Activated naive CD4-positive, alpha-beta T cell treated with anti-CD3 and anti-CD28 coated beads for 36 hours (primary cell): ENCODE data around the gene GNAS. TPM values are rescaled to one million over a fixed set of nuclear protein-coding genes. Genes with fewer than 3 reads are reported as not detected.
A peak's percentile ranks its signal among the peaks of the same experiment; 100 is the strongest.

ENCODE experiments used
- CTCF ChIA-PET: fragments of 350-600 bp; sonication (Branson Sonifier 250); formaldehyde crosslinking; loops from one replicate; lab custom pipeline; 2021; ENCODE audit warnings: antibody characterized with exemption; lab: Charles Lee
- DNase-seq: peaks from one replicate; pipeline ENCODE4 v3.0.0-alpha.2; 2020
- H3K27ac Mint-ChIP-seq: one replicate; pipeline ENCODE4 v1.8.0; 2021; ENCODE audit warnings: mild to moderate bottlenecking, mixed read lengths
- H3K27me3 Mint-ChIP-seq: one replicate; pipeline ENCODE4 v1.8.0; 2021; ENCODE audit warnings: low read depth, mixed read lengths
- H3K36me3 Mint-ChIP-seq: one replicate; pipeline ENCODE4 v1.8.0; 2021; ENCODE audit warnings: low read depth, mixed read lengths
- H3K4me1 Mint-ChIP-seq: one replicate; pipeline ENCODE4 v1.8.0; 2021; ENCODE audit warnings: low read depth, mixed read lengths
- H3K4me3 Mint-ChIP-seq: one replicate; pipeline ENCODE4 v1.8.0; 2021; ENCODE audit warnings: mild to moderate bottlenecking, moderate library complexity, mixed read lengths
- H3K9me3 Mint-ChIP-seq: one replicate; pipeline ENCODE4 v1.8.0; 2021; ENCODE audit warnings: mixed read lengths
- intact Hi-C: fragments of 100-400 bp; cut with micrococcal nuclease; formaldehyde crosslinking; loops from one replicate; pipeline ENCODE4 v1.15.1; 2023
- total RNA-seq, 2 experiments: library from RNA; stranded (reverse); gene quantifications; one replicate each; pipeline ENCODE4 v1.2.3, GENCODE V29; 2021

Gene GNAS
- total RNA-seq, 2 experiments from 2014 or later: 770 to 802 TPM

- Mint-ChIP-seq H3K4me3 (no peak overlapping the region), H3K36me3 (no peaks in the 10 kb centered on the region), H3K4me1 (peaks cover 26% of the 10 kb centered on the region), H3K27me3 (no peaks in the 10 kb centered on the region), H3K27ac (peak overlapping the region; percentile 15), H3K9me3 (no peaks in the 10 kb centered on the region)
- intact Hi-C loops: no loop called here
- no peak for DNase-seq
- CTCF ChIA-PET: interaction anchor here (0.7 to 1.6 kb wide), 4 partner anchors 9 to 657 kb away, joined by 3 to 4 read pairs (median 3); no protein-coding TSS in a partner anchor
Measured at GRCh38 chr20:58877050-58877975, 24.8 kb downstream of the GNAS start.

DNA sequence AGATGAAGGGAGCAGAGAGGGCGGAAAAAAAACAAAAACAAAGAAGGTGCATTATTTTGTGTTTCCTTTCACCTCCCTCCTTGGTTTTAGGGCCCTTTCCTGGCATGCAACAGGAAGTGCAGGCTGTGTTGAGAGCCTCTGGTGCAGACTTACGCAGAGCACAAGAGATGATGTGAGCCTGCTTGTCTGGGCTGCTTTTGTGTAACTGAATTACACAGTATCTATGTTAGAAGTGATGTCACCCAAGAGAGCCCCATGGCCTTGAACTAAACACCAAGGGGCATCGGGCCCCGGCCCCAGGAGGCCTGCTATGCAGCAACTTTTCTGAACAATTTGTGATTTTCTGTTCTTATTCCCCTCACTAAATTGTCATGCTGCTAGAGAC, 25.5 kb downstream of the GNAS start:
- peak overlapping the region; percentile 61 for H3K27ac Mint-ChIP-seq
- H3K9me3 Mint-ChIP-seq: no peaks in the 10 kb centered on the region
- H3K27me3 Mint-ChIP-seq: no peaks in the 10 kb centered on the region
- H3K4me1 Mint-ChIP-seq: peaks cover 26% of the 10 kb centered on the region
- DNase-seq: peak; percentile 69
- no peaks in the 10 kb centered on the region for H3K36me3 Mint-ChIP-seq
- no peak overlapping the region for H3K4me3 Mint-ChIP-seq
- intact Hi-C loops: no loop called here
- CTCF ChIA-PET: no interaction called here

DNA sequence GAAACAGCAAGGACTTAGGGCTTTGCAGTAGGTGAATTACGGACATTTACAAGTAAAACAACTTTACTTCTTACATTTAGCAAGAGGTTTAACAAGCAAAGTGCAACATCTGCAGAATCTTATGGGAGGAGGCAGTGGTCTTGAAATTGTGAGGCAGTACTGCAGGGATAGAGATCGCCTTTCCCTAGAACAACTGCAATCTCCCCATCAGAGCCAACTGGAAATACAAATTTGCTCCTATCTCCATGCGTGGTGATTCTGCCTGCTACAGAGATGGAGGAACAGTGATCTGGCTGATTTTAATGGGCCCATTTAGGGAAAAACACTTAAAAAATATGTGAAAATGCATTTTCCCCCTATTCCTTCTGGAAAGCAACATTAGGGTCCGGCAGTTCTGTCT, 25.9 kb downstream of the GNAS start:
- intact Hi-C loops: no loop called here
- H3K27ac Mint-ChIP-seq: peak overlapping the region; percentile 61

DNA sequence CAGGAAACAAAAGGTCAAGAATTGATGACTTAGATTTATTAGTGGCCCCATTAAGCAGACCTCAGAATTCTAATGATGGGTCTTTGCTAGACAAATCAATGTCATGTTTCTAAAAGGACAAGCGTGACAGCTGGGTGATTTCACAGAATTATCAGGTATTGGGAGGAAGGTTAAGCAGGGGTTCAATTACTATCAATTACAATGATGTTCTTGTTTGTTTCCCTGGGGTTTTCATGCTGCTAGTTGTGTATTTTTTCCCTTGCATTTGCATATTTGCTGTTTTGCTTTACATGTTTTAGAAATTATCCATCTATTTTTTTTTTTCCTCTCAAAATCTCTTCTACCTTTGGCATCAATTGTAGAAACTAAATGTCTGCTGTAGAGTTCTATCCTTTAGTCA, 27.9 kb downstream of the GNAS start:
- peaks cover 28% of the 10 kb centered on the region for H3K4me1 Mint-ChIP-seq
- no peak overlapping the region for H3K4me3 Mint-ChIP-seq
- H3K27ac Mint-ChIP-seq: no peak overlapping the region
- H3K27me3 Mint-ChIP-seq: no peaks in the 10 kb centered on the region
- CTCF ChIA-PET: interaction anchor here (0.7 kb wide), 1 partner anchor 105 kb away, joined by 4 read pairs; no protein-coding TSS in a partner anchor
- H3K9me3 Mint-ChIP-seq: no peaks in the 10 kb centered on the region
- intact Hi-C loops: no loop called here
- no peak for DNase-seq
- H3K36me3 Mint-ChIP-seq: no peaks in the 10 kb centered on the region

More for the DNA sequence above, 25.9 kb downstream of the GNAS start:
- Mint-ChIP-seq H3K9me3 (no peaks in the 10 kb centered on the region), H3K4me1 (peaks cover 26% of the 10 kb centered on the region), H3K4me3 (no peak overlapping the region), H3K27me3 (no peaks in the 10 kb centered on the region), H3K36me3 (no peaks in the 10 kb centered on the region)
- DNase-seq: no peak
- CTCF ChIA-PET: interaction anchor here (0.9 to 1.7 kb wide), 3 partner anchors 9 to 11 kb away, joined by 3 to 7 read pairs (median 4); no protein-coding TSS in a partner anchor

GRCh38 chr20:58880994-58881752, 28.7 kb downstream of the GNAS start:
- Mint-ChIP-seq H3K36me3 (no peaks in the 10 kb centered on the region), H3K9me3 (no peaks in the 10 kb centered on the region), H3K27ac (no peak overlapping the region), H3K4me1 (peaks cover 32% of the 10 kb centered on the region), H3K4me3 (no peak overlapping the region), H3K27me3 (no peaks in the 10 kb centered on the region)
- CTCF ChIA-PET: no interaction called here
- intact Hi-C loops: no loop called here
- peak; percentile 42 for DNase-seq

- Mint-ChIP-seq H3K36me3 (no peaks in the 10 kb centered on the region), H3K27me3 (no peaks in the 10 kb centered on the region), H3K4me1 (peaks cover 36% of the 10 kb centered on the region), H3K4me3 (no peak overlapping the region), H3K27ac (no peak overlapping the region), H3K9me3 (no peaks in the 10 kb centered on the region)
- CTCF ChIA-PET: interaction anchor here (1.8 kb wide), 1 partner anchor 325 kb away, joined by 5 read pairs; no protein-coding TSS in a partner anchor
- DNase-seq: no peak
- intact Hi-C loops: no loop called here
Measured at GRCh38 chr20:58882704-58883089, 30.2 kb downstream of the GNAS start.

GRCh38 chr20:58883241-58883691, 30.8 kb downstream of the GNAS start:
- Mint-ChIP-seq H3K9me3 (no peaks in the 10 kb centered on the region), H3K4me1 (peaks cover 35% of the 10 kb centered on the region), H3K36me3 (peaks cover 1% of the 10 kb centered on the region), H3K27ac (no peak overlapping the region), H3K4me3 (no peak overlapping the region), H3K27me3 (no peaks in the 10 kb centered on the region)
- DNase-seq: no peak
- CTCF ChIA-PET: interaction anchor here (1.5 to 1.8 kb wide), 2 partner anchors 30 to 325 kb away, joined by 5 read pairs; partner anchors contain the start of gene GNAS
- intact Hi-C loops: no loop called here

DNA sequence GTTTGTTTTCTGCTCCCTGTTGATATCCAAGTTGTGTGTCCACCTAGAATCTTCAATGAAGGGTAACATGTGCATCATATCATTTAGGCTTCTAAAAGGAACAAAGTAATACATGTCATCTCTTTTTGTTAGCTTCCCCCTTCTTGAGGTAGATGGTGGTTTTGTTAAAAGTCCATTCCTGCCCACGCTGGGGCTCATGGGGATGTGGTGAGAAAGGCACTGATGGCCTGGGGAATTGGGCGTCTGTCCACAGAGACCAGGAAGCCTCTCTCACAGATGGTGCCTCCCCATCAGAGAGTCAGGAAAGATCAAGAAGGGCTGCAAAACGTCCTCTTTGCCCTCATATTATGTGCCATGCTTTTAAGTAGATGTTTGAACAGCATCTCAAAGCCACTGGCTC, 32.5 kb downstream of the GNAS start:
- CTCF ChIA-PET: no interaction called here
- intact Hi-C loops: no loop called here
- Mint-ChIP-seq H3K27me3 (no peaks in the 10 kb centered on the region), H3K4me1 (peaks cover 23% of the 10 kb centered on the region), H3K4me3 (no peak overlapping the region), H3K9me3 (no peaks in the 10 kb centered on the region), H3K36me3 (peaks cover 1% of the 10 kb centered on the region), H3K27ac (no peak overlapping the region)
- no peak for DNase-seq

DNA sequence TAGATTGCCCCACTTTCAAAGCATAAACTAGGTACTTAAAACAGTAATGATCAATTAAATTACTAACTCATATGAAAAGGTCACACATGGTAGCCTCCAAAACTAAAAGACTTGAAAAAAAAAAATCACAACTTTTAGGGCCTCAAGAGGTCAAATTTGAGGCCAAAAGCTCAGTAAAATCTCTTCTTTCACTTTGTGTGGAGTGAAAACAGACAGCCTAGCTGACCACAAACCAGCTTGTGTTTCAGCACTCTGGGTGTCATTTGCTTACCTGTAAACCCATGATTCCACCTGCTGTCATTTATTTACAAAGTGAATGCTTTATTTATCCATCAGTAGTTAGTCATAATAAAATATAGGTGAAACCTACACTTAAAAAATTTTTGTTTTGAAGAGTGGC, 34.0 kb downstream of the GNAS start:
- no peak overlapping the region for H3K4me3 Mint-ChIP-seq
- intact Hi-C loops: no loop called here
- CTCF ChIA-PET: interaction anchor here (0.6 to 1.7 kb wide), 5 partner anchors 10 to 260 kb away, joined by 3 to 4 read pairs (median 3); partner anchors contain the start of gene ATP5F1E

GRCh38 chr20:58888103-58888502, 35.6 kb downstream of the GNAS start:
- peak overlapping the region; percentile 79 for H3K27ac Mint-ChIP-seq
- peak overlapping the region; percentile 84 for H3K4me3 Mint-ChIP-seq
- intact Hi-C loops: no loop called here
- CTCF ChIA-PET: no interaction called here
- DNase-seq: no peak
- peaks cover 5% of the 10 kb centered on the region for H3K36me3 Mint-ChIP-seq
- peaks cover 22% of the 10 kb centered on the region for H3K4me1 Mint-ChIP-seq
- H3K27me3 Mint-ChIP-seq: no peaks in the 10 kb centered on the region
- H3K9me3 Mint-ChIP-seq: no peaks in the 10 kb centered on the region

More for the DNA sequence above, 34.0 kb downstream of the GNAS start:
- Mint-ChIP-seq H3K9me3 (no peaks in the 10 kb centered on the region), H3K4me1 (peaks cover 20% of the 10 kb centered on the region), H3K27ac (no peak overlapping the region), H3K36me3 (peaks cover 1% of the 10 kb centered on the region), H3K27me3 (no peaks in the 10 kb centered on the region)
- no peak for DNase-seq

DNA sequence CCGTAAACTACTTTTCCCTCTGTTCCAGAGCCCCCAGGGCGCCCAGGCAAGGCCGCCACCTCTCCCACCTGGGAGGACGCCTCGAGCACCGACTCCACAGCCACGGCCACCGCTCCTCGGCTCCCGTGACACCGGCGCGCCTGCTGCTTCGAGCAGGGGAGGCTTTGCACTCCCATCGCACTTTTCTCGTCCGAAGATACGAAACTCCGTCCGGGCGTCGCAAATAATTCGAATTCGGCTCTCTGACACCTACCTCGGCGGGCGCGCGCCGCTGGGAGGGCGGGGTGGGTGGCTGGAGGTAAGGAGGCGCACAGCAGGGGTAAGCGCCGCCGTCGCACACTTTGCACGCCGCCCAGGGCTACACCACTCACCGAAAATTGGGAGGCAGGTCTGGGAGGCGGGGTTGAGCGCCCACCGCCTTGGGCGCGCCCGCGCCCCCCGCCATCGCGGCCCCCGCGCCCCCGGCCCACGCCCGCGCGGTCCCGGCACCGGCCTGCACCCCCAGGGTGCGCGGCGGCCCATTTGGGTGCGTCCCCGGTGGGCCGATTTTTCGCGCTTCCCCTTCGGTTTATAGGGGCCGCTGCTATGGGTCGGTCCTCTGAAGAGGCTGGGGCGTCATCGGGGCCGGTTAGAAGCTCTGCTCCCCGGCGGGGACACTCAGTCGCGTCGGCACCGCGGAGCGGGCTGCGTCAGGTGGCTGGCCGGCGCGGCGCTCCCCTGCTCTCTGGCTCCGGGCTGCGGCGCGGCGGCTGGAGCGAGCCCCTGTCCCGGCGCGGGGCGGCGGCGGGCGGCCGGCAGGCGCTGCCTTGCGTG, 36.2 kb downstream of the GNAS start:
- H3K27ac Mint-ChIP-seq: no peak overlapping the region
- intact Hi-C loops: loop anchor here (1.0 kb wide), 1 partner anchor 144 kb away; the partner anchor contains the start of gene ATP5F1E
- CTCF ChIA-PET: interaction anchor here (1.1 kb wide), 1 partner anchor 10 kb away, joined by 3 read pairs; no protein-coding TSS in a partner anchor
- no peaks in the 10 kb centered on the region for H3K27me3 Mint-ChIP-seq
- peak; percentile 89 for DNase-seq
- peaks cover 7% of the 10 kb centered on the region for H3K36me3 Mint-ChIP-seq
- peaks cover 27% of the 10 kb centered on the region for H3K4me1 Mint-ChIP-seq
- H3K4me3 Mint-ChIP-seq: peak overlapping the region; percentile 84
- H3K9me3 Mint-ChIP-seq: no peaks in the 10 kb centered on the region
